ENCODE data around the gene TMEM176A.

Gene TMEM176A

DNA sequence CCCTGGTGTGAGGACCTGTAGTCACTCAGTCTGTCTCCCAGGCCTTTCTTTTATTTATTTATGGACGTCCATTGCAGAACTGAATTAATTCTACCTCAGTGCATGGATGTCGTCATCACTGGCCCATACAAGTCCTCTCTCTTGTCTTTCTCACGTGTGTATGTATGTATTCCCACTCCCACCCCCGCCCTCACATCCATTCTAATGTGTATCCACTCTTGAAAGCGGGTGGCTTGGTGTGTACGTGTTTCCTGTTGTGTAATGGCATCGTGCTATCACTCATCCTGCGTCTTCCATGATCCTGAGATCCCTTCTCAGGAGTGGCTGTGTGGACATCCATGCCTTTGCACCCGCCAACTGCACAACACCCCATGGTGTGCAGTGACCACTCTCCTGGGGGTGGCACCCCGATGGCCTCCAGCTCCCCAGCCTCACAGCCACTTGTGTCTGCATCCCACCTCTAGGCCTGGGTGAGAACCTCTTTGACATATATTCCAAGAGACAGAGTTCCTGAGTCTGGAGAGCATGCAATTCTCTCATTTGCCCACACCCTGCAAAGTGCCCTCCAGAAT lies 48.7 kb downstream of the TMEM176A start:
- DNase-seq (ENCODE audit: low read depth): no peak

DNA sequence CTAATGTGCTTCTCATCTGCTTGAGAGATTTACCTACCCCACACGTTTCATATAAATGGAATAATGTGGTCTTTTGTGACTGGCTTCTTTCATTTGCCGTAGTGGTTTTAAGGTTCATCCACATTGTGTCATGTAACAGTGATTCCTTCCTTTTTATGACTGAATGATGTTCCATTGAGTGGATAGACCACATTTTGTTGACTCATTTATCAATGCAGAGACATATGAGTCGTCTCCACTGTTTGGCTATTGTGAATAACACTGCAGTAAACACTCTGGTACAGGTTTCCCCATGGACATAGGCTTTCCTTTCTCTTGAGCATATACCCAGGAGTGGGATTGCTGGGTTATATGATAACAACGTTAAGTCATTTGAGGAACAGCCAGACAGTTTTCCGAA lies 49.7 kb downstream of the TMEM176A start:
- no peak for DNase-seq (ENCODE audit: low read depth)

DNA sequence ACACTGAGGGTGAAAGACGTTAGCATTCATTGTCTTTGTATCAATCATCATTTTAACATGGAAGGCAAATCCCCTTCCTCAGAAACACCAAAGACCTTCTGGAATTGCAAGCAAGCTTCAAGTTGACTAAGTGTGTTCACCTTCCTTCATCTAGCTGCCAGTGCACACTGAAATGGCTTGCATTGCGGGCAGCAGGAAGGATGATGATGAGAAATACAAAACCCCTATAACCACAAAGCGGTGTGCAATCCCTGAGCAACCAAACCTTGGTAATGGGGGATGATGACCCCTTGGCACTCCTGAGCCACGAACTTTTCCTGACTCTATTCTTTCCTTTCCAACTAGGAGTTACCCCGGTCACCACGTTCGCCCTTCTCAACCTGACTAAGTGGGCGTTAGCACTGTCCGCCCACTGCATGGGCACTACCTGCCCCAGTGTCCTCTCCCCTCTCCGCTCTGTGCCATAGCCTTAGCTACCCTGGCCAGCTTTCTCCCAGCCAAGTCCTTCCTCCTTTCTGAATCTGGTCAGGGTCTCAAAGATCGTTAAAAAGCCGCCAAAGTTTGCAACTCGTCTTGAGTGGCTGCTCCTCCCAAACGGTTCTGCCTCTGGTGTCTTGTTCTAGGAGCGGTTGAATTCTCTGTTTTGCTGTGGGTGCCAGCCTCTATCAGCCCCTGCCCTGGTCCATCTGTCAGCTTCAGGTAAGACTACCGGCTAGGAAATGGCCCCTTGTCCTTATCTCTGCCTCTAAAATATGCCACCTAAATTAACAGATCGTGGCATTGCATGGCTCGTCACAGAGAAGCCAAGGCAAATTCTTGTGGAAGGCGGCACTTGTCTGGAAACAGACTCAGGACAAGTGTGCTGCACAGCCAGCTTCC lies 51.2 kb downstream of the TMEM176A start:
- no peak for DNase-seq (ENCODE audit: low read depth)

DNA sequence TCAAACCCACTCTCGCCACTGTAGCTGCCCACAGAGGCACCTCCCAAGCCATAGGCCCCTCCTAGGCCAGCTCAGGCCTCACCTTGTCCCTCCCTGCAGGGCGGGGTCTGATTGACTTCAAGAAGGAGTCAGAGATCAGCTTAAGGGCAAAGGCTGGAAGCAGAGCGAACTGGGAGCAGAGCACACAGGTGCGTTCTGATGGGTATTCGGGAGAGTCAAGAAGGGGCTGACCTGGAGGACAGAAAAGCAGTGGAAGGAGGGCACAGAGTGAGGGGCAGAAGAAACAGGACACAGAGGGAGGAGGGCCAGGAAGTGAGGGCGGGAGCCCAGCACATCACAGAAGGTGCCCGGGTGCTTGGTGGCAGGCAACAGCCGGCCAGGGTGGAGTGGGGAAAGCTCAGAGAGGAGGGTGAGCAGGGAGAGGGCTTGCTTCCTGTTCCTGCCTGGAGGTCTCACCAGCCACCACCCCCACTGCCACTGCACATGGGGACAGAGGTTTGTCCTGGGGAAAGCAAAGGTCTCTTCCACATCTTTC lies 51.9 kb downstream of the TMEM176A start, which contains the start of gene AOC1:
TSS of gene AOC1 (plus strand) at position 147 of the 535 bp plus-strand sequence. CDS start 3,954 bp downstream, outside the sequence.
- no peak for DNase-seq (ENCODE audit: low read depth)

DNA sequence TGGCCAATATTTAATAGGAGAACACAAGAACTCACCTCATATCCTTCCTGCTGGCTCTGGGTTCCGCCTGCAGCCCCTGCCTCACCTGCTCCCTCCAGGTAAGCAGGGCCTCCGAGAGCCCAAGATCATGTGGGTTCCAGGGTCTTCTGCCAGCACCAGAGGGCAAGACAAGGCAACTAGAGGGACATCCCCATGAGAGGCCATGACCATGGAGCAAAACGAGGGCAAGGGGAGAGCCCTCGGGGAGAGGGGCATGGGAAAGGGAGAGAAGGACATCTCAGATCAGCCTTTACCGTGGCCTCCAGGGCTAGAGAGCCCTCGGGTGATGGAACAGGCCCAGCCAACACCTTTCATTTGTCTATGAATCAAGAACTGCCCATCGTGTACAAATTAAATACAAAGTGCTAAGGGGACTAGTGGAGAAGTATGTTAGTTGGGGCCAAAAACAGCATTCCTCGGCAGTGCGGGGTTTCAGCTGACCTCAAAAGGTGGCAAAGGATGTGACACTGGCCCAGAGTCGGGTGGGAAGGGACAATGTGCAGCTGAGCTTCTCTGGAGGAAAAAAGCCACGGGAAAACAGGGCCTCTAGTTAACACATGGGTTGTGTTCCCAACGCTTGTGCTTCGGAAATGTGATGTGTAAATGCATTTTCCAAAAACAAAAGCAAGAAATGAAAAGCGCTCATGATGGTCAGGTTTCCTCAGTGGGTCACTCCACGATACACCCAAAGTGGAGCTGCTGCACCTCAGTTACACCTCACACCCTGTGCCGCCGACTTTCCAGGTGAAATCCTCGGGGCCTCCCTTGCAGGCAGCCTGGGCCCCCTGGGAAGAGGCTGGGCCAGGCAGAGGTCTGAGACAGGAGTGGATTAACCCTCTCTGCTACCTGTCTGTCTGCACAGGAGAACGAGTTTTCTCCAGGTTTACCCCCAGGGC lies 53.8 kb downstream of the TMEM176A start:
- DNase-seq (ENCODE audit: low read depth): no peak

Data from stimulated activated CD8-positive, alpha-beta memory T cell treated with anti-CD3 and anti-CD28 coated beads, Interleukin-4, amount 100 ng/mL, for 24 hours (primary cell).